Neural cell (in vitro differentiated cells): Measurements from ENCODE around the gene TAGLN. TPM values are rescaled to one million over a fixed set of nuclear protein-coding genes. Genes with fewer than 3 reads are reported as not detected.

Experiments
- H2AFZ ChIP-seq: fragments of 200-600, 300-800 bp; sonication (generic), shearing (Covaris generic); 2 replicates; pipeline ENCODE4 v1.6.0; 2014; ENCODE audit warnings: low read depth, mild to moderate bottlenecking, antibody characterized with exemption, low read length, moderate library complexity
- H3F3A ChIP-seq: fragments of 200-600 bp; shearing (Covaris generic); 2 replicates; pipeline ENCODE4 v1.6.1; 2016; ENCODE audit warnings: mild to moderate bottlenecking, moderate library complexity, mixed read lengths, antibody characterized with exemption, low read length; ENCODE audit not compliant: insufficient read depth, poor library complexity, severe bottlenecking
- H3K27ac ChIP-seq: fragments of 200-600, 300-800 bp; sonication (generic), shearing (Covaris generic); 2 replicates; pipeline ENCODE4 v1.5.1; 2014; ENCODE audit warnings: mild to moderate bottlenecking, low read length, moderate library complexity
- H3K27me3 ChIP-seq: fragments of 300-800, 200-600 bp; sonication (generic), shearing (Covaris generic); 2 replicates; pipeline ENCODE4 v1.6.0; 2014; ENCODE audit warnings: mild to moderate bottlenecking, low read depth, low read length, moderate library complexity; ENCODE audit not compliant: insufficient read depth
- H3K36me3 ChIP-seq: fragments of 300-800, 200-600 bp; sonication (generic), shearing (Covaris generic); 2 replicates; pipeline ENCODE4 v1.5.1; 2014; ENCODE audit warnings: mild to moderate bottlenecking, antibody characterized with exemption, low read length, moderate library complexity; ENCODE audit not compliant: insufficient read depth
- H3K4me2 ChIP-seq: fragments of 300-800, 200-600 bp; sonication (generic), shearing (Covaris generic); 2 replicates; pipeline ENCODE4 v1.6.0; 2014; ENCODE audit warnings: mild to moderate bottlenecking, low read length
- H3K4me3 ChIP-seq: fragments of 300-800, 200-600 bp; sonication (generic), shearing (Covaris generic); 2 replicates; pipeline ENCODE4 v1.5.1; 2014; ENCODE audit warnings: mild to moderate bottlenecking, low read length, moderate library complexity
- H3K79me2 ChIP-seq: fragments of 200-600 bp; shearing (Covaris generic); replicated peaks from 2 replicates; pipeline ENCODE4 v1.6.0; 2014; ENCODE audit warnings: mild to moderate bottlenecking, low read length, moderate library complexity; ENCODE audit not compliant: insufficient read depth
- H3K9ac ChIP-seq: fragments of 300-800, 200-600 bp; sonication (generic), shearing (Covaris generic); 2 replicates; pipeline ENCODE4 v1.6.1; 2016; ENCODE audit warnings: mild to moderate bottlenecking, low read length, mixed read lengths
- H3K9me2 ChIP-seq: fragments of 200-600 bp; shearing (Covaris generic); 2 replicates; pipeline ENCODE4 v1.6.1; 2016; ENCODE audit warnings: mild to moderate bottlenecking, low read length, mixed read lengths; ENCODE audit not compliant: insufficient read depth
- H3K9me3 ChIP-seq: fragments of 200-600, 300-800 bp; sonication (generic), shearing (Covaris generic); 2 replicates; pipeline ENCODE4 v1.6.1; 2016; ENCODE audit warnings: mild to moderate bottlenecking, mixed run types, low read length, moderate library complexity, mixed read lengths
- H4K20me1 ChIP-seq: fragments of 200-600 bp; shearing (Covaris generic); 2 replicates; pipeline ENCODE4 v1.6.1; 2016; ENCODE audit warnings: mild to moderate bottlenecking, mixed run types; ENCODE audit not compliant: insufficient read depth
- EP300 ChIP-seq: fragments of 450-650 bp; conservative IDR thresholded peaks from 2 replicates; pipeline ENCODE4 v1.6.1; 2014; ENCODE audit warnings: antibody characterized with exemption, mild to moderate bottlenecking, moderate library complexity; ENCODE audit not compliant: poor library complexity, severe bottlenecking
- EZH2 ChIP-seq: fragments of 200-600, 300-800 bp; shearing (Covaris generic), sonication (generic); IDR thresholded peaks from 2 replicates; pipeline ENCODE4 v1.6.1; 2014; ENCODE audit warnings: antibody characterized with exemption, low read length, borderline replicate concordance, mild to moderate bottlenecking; ENCODE audit not compliant: insufficient read depth, poor library complexity, severe bottlenecking
- MXI1 ChIP-seq: fragments of 450-650 bp; conservative IDR thresholded peaks from 2 replicates; pipeline ENCODE4 v1.6.1; 2014; ENCODE audit warnings: antibody characterized with exemption, mild to moderate bottlenecking; ENCODE audit not compliant: poor library complexity, severe bottlenecking
- POLR2AphosphoS5 ChIP-seq: IDR thresholded peaks from 2 replicates; pipeline ENCODE4 v1.6.1; 2012
- RAD21 ChIP-seq: fragments of 450-650 bp; conservative IDR thresholded peaks from 2 replicates; pipeline ENCODE4 v1.6.1; 2014; ENCODE audit warnings: antibody characterized with exemption, mild to moderate bottlenecking, moderate library complexity
- REST ChIP-seq: IDR thresholded peaks from 2 replicates; pipeline ENCODE4 v1.6.1; 2012; ENCODE audit warnings: borderline replicate concordance
- SMC3 ChIP-seq: fragments of 450-650 bp; conservative IDR thresholded peaks from 2 replicates; pipeline ENCODE4 v1.6.1; 2014; ENCODE audit warnings: antibody characterized with exemption, mild to moderate bottlenecking, moderate library complexity; ENCODE audit not compliant: poor library complexity
- TAF1 ChIP-seq: IDR thresholded peaks from 2 replicates; pipeline ENCODE4 v1.6.1; 2012; ENCODE audit warnings: low read depth
- polyA plus RNA-seq: library from polyadenylated mRNA; depleted of rRNA; stranded (reverse); fragments of >200 nt; gene quantifications from 2 replicates; pipeline ENCODE4 v1.2.3, GENCODE V29; 2014

Gene TAGLN
- polyA plus RNA-seq, 1 donor from 2014 or later: 15.7 TPM

- Histone ChIP-seq H4K20me1 (no peaks in the 10 kb centered on the region), H3K27me3 (no peaks in the 10 kb centered on the region), H3K4me3 (no peak overlapping the region), H3K9me3 (no peaks in the 10 kb centered on the region), H3K79me2 (no peaks in the 10 kb centered on the region), H3K36me3 (no peaks in the 10 kb centered on the region), H3K9ac (no peak overlapping the region), H3K9me2 (no peaks in the 10 kb centered on the region), H3K4me2 (no peak overlapping the region), H2AFZ (no peak overlapping the region), H3K27ac (no peak overlapping the region), H3F3A (no peaks in the 10 kb centered on the region)
- no peak for TF ChIP-seq POLR2AphosphoS5
- TF ChIP-seq TAF1: no peak
- TF ChIP-seq REST: no peak
- TF ChIP-seq RAD21: no peak
Observed at GRCh38 chr11:117198613-117199012, 557 bp upstream of the TAGLN start.

GRCh38 chr11:117199916-117200812 is 994 bp downstream of the TAGLN start:
- Histone ChIP-seq H2AFZ (no peak overlapping the region), H3K79me2 (no peaks in the 10 kb centered on the region), H3K4me2 (no peak overlapping the region), H3F3A (no peaks in the 10 kb centered on the region), H3K9me2 (no peaks in the 10 kb centered on the region), H3K9me3 (no peaks in the 10 kb centered on the region), H4K20me1 (no peaks in the 10 kb centered on the region), H3K4me3 (no peak overlapping the region), H3K36me3 (no peaks in the 10 kb centered on the region), H3K27me3 (no peaks in the 10 kb centered on the region), H3K9ac (no peak overlapping the region), H3K27ac (no peak overlapping the region)
- TF ChIP-seq RAD21: no peak
- TF ChIP-seq EZH2: no peak

GRCh38 chr11:117200813-117201657 is 1.9 kb downstream of the TAGLN start:
- Histone ChIP-seq H3K9me3 (no peaks in the 10 kb centered on the region), H3K27ac (no peak overlapping the region), H4K20me1 (no peaks in the 10 kb centered on the region), H3K79me2 (no peaks in the 10 kb centered on the region), H3K27me3 (no peaks in the 10 kb centered on the region), H3K9me2 (no peaks in the 10 kb centered on the region), H3K4me2 (no peak overlapping the region), H3K36me3 (no peaks in the 10 kb centered on the region), H2AFZ (no peak overlapping the region), H3K4me3 (no peak overlapping the region), H3F3A (no peaks in the 10 kb centered on the region), H3K9ac (no peak overlapping the region)
- TF ChIP-seq EP300 (no peak), RAD21 (no peak), REST (no peak), SMC3 (no peak), POLR2AphosphoS5 (no peak), EZH2 (no peak), MXI1 (no peak)
